Mononuclear cell (primary cell): ENCODE results near the gene CEP55. TPM values are rescaled to one million over a fixed set of nuclear protein-coding genes. Genes with fewer than 3 reads are reported as not detected.
A peak's percentile ranks its signal among the peaks of the same experiment; 100 is the strongest.

Experiments used
- H3K27me3 ChIP-seq: 2 replicates; pipeline ENCODE4 v1.6.0; 2011; ENCODE audit warnings: low read length, control low read depth; ENCODE audit not compliant: insufficient read depth
- H3K4me1 ChIP-seq: 2 replicates; pipeline ENCODE4 v1.5.1; 2011; ENCODE audit warnings: mild to moderate bottlenecking, low read length, control low read depth; ENCODE audit not compliant: insufficient read depth
- H3K4me3 ChIP-seq: 2 replicates; pipeline ENCODE4 v1.5.1; 2011; ENCODE audit warnings: mild to moderate bottlenecking, low read length, moderate library complexity
- H3K9me3 ChIP-seq: 2 replicates; pipeline ENCODE4 v1.5.1; 2011; ENCODE audit warnings: low read depth, mild to moderate bottlenecking, control low read depth, low read length
- total RNA-seq: library from RNA; depleted of rRNA; stranded (reverse); fragments of >200 nt; gene quantifications from one replicate; pipeline ENCODE4 v1.2.3, GENCODE V29; 2012

CEP55 gene
- total RNA-seq, 1 donor = 0.42 TPM

GRCh38 chr10:93554760-93555432 lies 58.5 kb downstream of the CEP55 start:
- Histone ChIP-seq H3K27me3 (no peaks in the 10 kb centered on the region), H3K9me3 (no peaks in the 10 kb centered on the region), H3K4me1 (peaks cover 14% of the 10 kb centered on the region), H3K4me3 (no peak overlapping the region)

- Histone ChIP-seq H3K9me3 (no peaks in the 10 kb centered on the region), H3K4me3 (no peak overlapping the region), H3K27me3 (no peaks in the 10 kb centered on the region), H3K4me1 (peaks cover 16% of the 10 kb centered on the region)
These were observed 63.1 kb downstream of the CEP55 start for GRCh38 chr10:93559490-93559889.

GRCh38 chr10:93560541-93560940 lies 64.1 kb downstream of the CEP55 start:
- H3K27me3 ChIP-seq = no peaks in the 10 kb centered on the region
- no peaks in the 10 kb centered on the region for H3K9me3 ChIP-seq
- peaks cover 18% of the 10 kb centered on the region for H3K4me1 ChIP-seq

GRCh38 chr10:93565446-93565845 lies 69.0 kb downstream of the CEP55 start:
- H3K9me3 ChIP-seq = no peaks in the 10 kb centered on the region
- peaks cover 28% of the 10 kb centered on the region for H3K27me3 ChIP-seq
- H3K4me1 ChIP-seq = peaks cover 33% of the 10 kb centered on the region
- H3K4me3 ChIP-seq = no peak overlapping the region

More at GRCh38 chr10:93560541-93560940, 64.1 kb downstream of the CEP55 start:
- no peak overlapping the region for H3K4me3 ChIP-seq

- H3K4me1 ChIP-seq = peaks cover 33% of the 10 kb centered on the region
These were observed 70.2 kb downstream of the CEP55 start, which contains the start of gene FFAR4 for GRCh38 chr10:93566435-93567276. FFAR4 (plus strand) TSS chr10:93566665; CDS start chr10:93566721, 56 bp downstream.

GRCh38 chr10:93567277-93568104 lies 71.1 kb downstream of the CEP55 start:
- Histone ChIP-seq H3K4me3 (no peak overlapping the region), H3K4me1 (peaks cover 42% of the 10 kb centered on the region), H3K9me3 (no peaks in the 10 kb centered on the region), H3K27me3 (peaks cover 28% of the 10 kb centered on the region)

More at GRCh38 chr10:93566435-93567276, 70.2 kb downstream of the CEP55 start, which contains the start of gene FFAR4:
- H3K4me3 ChIP-seq = peak within 1 kb of the TSS; percentile 4
- peaks cover 28% of the 10 kb centered on the region for H3K27me3 ChIP-seq
- H3K9me3 ChIP-seq = no peaks in the 10 kb centered on the region

GRCh38 chr10:93568105-93568390 lies 71.6 kb downstream of the CEP55 start:
- H3K4me1 ChIP-seq = peaks cover 47% of the 10 kb centered on the region

GRCh38 chr10:93570383-93570782 lies 74.0 kb downstream of the CEP55 start:
- peaks cover 28% of the 10 kb centered on the region for H3K27me3 ChIP-seq
- H3K9me3 ChIP-seq = no peaks in the 10 kb centered on the region
- H3K4me3 ChIP-seq = no peak overlapping the region
- H3K4me1 ChIP-seq = peaks cover 48% of the 10 kb centered on the region

More at GRCh38 chr10:93568105-93568390, 71.6 kb downstream of the CEP55 start:
- no peak overlapping the region for H3K4me3 ChIP-seq
- H3K27me3 ChIP-seq = peaks cover 28% of the 10 kb centered on the region
- H3K9me3 ChIP-seq = no peaks in the 10 kb centered on the region

GRCh38 chr10:93572606-93573005 lies 76.2 kb downstream of the CEP55 start:
- Histone ChIP-seq H3K4me1 (peaks cover 32% of the 10 kb centered on the region), H3K27me3 (peaks cover 22% of the 10 kb centered on the region), H3K4me3 (no peak overlapping the region), H3K9me3 (no peaks in the 10 kb centered on the region)

GRCh38 chr10:93573051-93573909 lies 76.9 kb downstream of the CEP55 start:
- Histone ChIP-seq H3K4me3 (no peak overlapping the region), H3K4me1 (peaks cover 25% of the 10 kb centered on the region)

GRCh38 chr10:93573924-93574323 lies 77.5 kb downstream of the CEP55 start:
- H3K4me3 ChIP-seq = no peak overlapping the region
- H3K9me3 ChIP-seq = no peaks in the 10 kb centered on the region
- H3K27me3 ChIP-seq = peaks cover 9% of the 10 kb centered on the region
- peaks cover 24% of the 10 kb centered on the region for H3K4me1 ChIP-seq

More at GRCh38 chr10:93573051-93573909, 76.9 kb downstream of the CEP55 start:
- Histone ChIP-seq H3K9me3 (no peaks in the 10 kb centered on the region), H3K27me3 (peaks cover 16% of the 10 kb centered on the region)

- Histone ChIP-seq H3K9me3 (no peaks in the 10 kb centered on the region), H3K27me3 (no peaks in the 10 kb centered on the region), H3K4me1 (peaks cover 22% of the 10 kb centered on the region), H3K4me3 (no peak overlapping the region)
These were observed 80.5 kb downstream of the CEP55 start for GRCh38 chr10:93576888-93577287.

- Histone ChIP-seq H3K27me3 (no peaks in the 10 kb centered on the region), H3K9me3 (no peaks in the 10 kb centered on the region), H3K4me3 (no peak overlapping the region), H3K4me1 (peaks cover 15% of the 10 kb centered on the region)
These were observed 81.2 kb downstream of the CEP55 start for GRCh38 chr10:93577565-93577964.
